Mesenchymal stem cell (in vitro differentiated cells and primary cell): ENCODE data around the gene RAB12.
A peak's percentile ranks its signal among the peaks of the same experiment; 100 is the strongest.

ENCODE experiments used
- DNase-seq: peaks from one replicate; pipeline ENCODE4 v3.0.0-alpha.2; 2013
- H2AFZ ChIP-seq: one replicate; pipeline ENCODE4 v1.6.1; 2013; ENCODE audit warnings: low read depth, mild to moderate bottlenecking, control low read depth, inconsistent platforms, low read length, moderate library complexity
- H2AK5ac ChIP-seq: 2 replicates; pipeline ENCODE4 v1.6.1; 2013; ENCODE audit warnings: low read length, moderate library complexity, mild to moderate bottlenecking, inconsistent platforms; ENCODE audit not compliant: severe bottlenecking
- H2BK120ac ChIP-seq: one replicate; pipeline ENCODE4 v1.6.1; 2013; ENCODE audit warnings: low read depth, mild to moderate bottlenecking, inconsistent platforms, low read length, moderate library complexity
- H2BK12ac ChIP-seq, 2 experiments: one replicate each; pipeline ENCODE4 v1.6.1; 2013; ENCODE audit warnings: inconsistent platforms in 2 of 2, low read length in 2 of 2, mild to moderate bottlenecking in 2 of 2, moderate library complexity in 2 of 2, control low read depth in 1 of 2
- H2BK15ac ChIP-seq: one replicate; pipeline ENCODE4 v1.6.1; 2013; ENCODE audit warnings: mild to moderate bottlenecking, low read depth, inconsistent platforms; ENCODE audit not compliant: poor library complexity, severe bottlenecking
- H2BK5ac ChIP-seq: 2 replicates; pipeline ENCODE4 v1.6.1; 2013; ENCODE audit warnings: low read depth, mild to moderate bottlenecking, low read length, control low read depth, inconsistent platforms; ENCODE audit not compliant: poor library complexity, severe bottlenecking
- H3K14ac ChIP-seq, 2 experiments: one replicate each; pipeline ENCODE4 v1.6.1; 2013; ENCODE audit warnings: inconsistent platforms in 2 of 2, low read length in 2 of 2, control low read depth in 1 of 2, mild to moderate bottlenecking in 1 of 2, moderate library complexity in 1 of 2
- H3K18ac ChIP-seq, 2 experiments: one replicate each; pipeline ENCODE4 v1.6.1; 2013; ENCODE audit warnings: inconsistent platforms in 2 of 2, low read length in 2 of 2, control low read depth in 1 of 2, low read depth in 1 of 2, mild to moderate bottlenecking in 1 of 2
- H3K23ac ChIP-seq, 2 experiments: one replicate each; pipeline ENCODE4 v1.6.1; 2013; ENCODE audit warnings: inconsistent platforms in 2 of 2, low read length in 2 of 2, mild to moderate bottlenecking in 2 of 2, moderate library complexity in 2 of 2, control low read depth in 1 of 2
- H3K27ac ChIP-seq: 2 replicates; pipeline ENCODE4 v1.5.1; 2013; ENCODE audit warnings: mild to moderate bottlenecking, moderate library complexity, low read length, control low read depth, inconsistent platforms; ENCODE audit not compliant: poor library complexity, severe bottlenecking
- H3K27me3 ChIP-seq, 2 experiments: 2 replicates each; pipeline versions ENCODE4 v1.6.1 to v1.7.0; 2013; ENCODE audit warnings: low read length in 2 of 2, mild to moderate bottlenecking in 2 of 2, moderate library complexity in 2 of 2, control low read depth in 1 of 2, inconsistent platforms in 1 of 2; ENCODE audit not compliant: control insufficient read depth in 1 of 2, insufficient read depth in 1 of 2
- H3K36me3 ChIP-seq, 2 experiments: 2 replicates each; pipeline versions ENCODE4 v1.6.1 to v1.7.0; 2013; ENCODE audit warnings: low read length in 2 of 2, control low read depth in 1 of 2, inconsistent platforms in 1 of 2, low read depth in 1 of 2, mild to moderate bottlenecking in 1 of 2; ENCODE audit not compliant: insufficient read depth in 2 of 2, control insufficient read depth in 1 of 2
- H3K4ac ChIP-seq, 2 experiments: one replicate each; pipeline ENCODE4 v1.6.1; 2013; ENCODE audit warnings: inconsistent platforms in 2 of 2, low read length in 2 of 2, mild to moderate bottlenecking in 2 of 2, moderate library complexity in 2 of 2, control low read depth in 1 of 2, low read depth in 1 of 2
- H3K4me1 ChIP-seq: 2 replicates; pipeline ENCODE4 v1.6.1; 2013; ENCODE audit warnings: low read depth, low read length, control low read depth; ENCODE audit not compliant: control insufficient read depth, insufficient read depth
- H3K4me2 ChIP-seq: 2 replicates; pipeline ENCODE4 v1.6.1; 2013; ENCODE audit warnings: low read length, mild to moderate bottlenecking, inconsistent platforms; ENCODE audit not compliant: poor library complexity, severe bottlenecking
- H3K4me3 ChIP-seq, 2 experiments: 2 replicates each; pipeline versions ENCODE4 v1.5.1 to v1.7.0; 2013; ENCODE audit warnings: low read length in 2 of 2, mild to moderate bottlenecking in 2 of 2, control low read depth in 1 of 2, low read depth in 1 of 2; ENCODE audit not compliant: insufficient read depth in 1 of 2
- H3K79me1 ChIP-seq: replicated peaks from 2 replicates; pipeline ENCODE4 v1.6.1; 2013; ENCODE audit warnings: mild to moderate bottlenecking, control low read depth, low read length, inconsistent platforms; ENCODE audit not compliant: poor library complexity, severe bottlenecking
- H3K9ac ChIP-seq: 2 replicates; pipeline ENCODE4 v1.7.0; 2013; ENCODE audit warnings: mild to moderate bottlenecking, low read length, moderate library complexity
- H3K9me3 ChIP-seq: 2 replicates; pipeline ENCODE4 v1.7.0; 2013; ENCODE audit warnings: mild to moderate bottlenecking, low read length; ENCODE audit not compliant: control insufficient read depth
- H4K8ac ChIP-seq: one replicate; pipeline ENCODE4 v1.6.1; 2013; ENCODE audit warnings: inconsistent platforms, mild to moderate bottlenecking, low read length, moderate library complexity
- H4K91ac ChIP-seq: one replicate; pipeline ENCODE4 v1.6.1; 2013; ENCODE audit warnings: mild to moderate bottlenecking, low read length, inconsistent platforms
- whole genome bisulfite sequencing: methylation state at CpG from one replicate; pipeline ENCODE4 v1.1.7; 2013; ENCODE audit warnings: mixed read lengths; 5-methylcytosine and 5-hydroxymethylcytosine counted together

The RAB12 gene

DNA sequence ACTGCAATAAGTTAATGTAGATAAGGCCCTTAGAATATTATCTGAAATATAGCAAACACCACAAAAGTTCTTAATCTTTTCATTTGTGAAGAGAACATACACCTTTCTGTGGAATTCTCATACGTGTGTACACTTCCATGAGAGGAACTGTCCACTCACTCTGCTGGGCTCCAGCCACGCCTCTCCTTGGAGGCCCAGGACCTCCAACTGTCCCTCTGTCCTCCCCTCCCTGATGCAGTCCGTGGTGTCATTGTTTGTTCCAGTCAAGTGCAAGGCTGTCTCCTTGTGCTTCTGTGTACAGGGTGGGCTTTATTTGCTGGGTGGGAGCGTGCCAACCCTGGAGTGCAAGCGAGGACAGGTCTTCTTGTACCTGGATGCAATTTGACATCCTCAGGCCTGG is 8.7 kb downstream of the RAB12 start:
- Histone ChIP-seq H2BK5ac (no peak overlapping the region), H2AK5ac (no peak overlapping the region), H2AFZ (no peak overlapping the region), H3K23ac (peak overlapping the region in 1 of 2 experiments; percentile 64), H3K4me3 (no peak overlapping the region), H2BK15ac (no peak overlapping the region), H2BK12ac (peak overlapping the region in 1 of 2 experiments; percentile 19), H3K79me1 (peaks cover 21% of the 10 kb centered on the region), H3K4ac (no peak overlapping the region), H3K18ac (no peak overlapping the region), H3K9ac (no peak overlapping the region), H3K14ac (peak overlapping the region in 1 of 2 experiments; percentile 62), H3K9me3 (no peaks in the 10 kb centered on the region), H4K91ac (no peak overlapping the region), H4K8ac (no peak overlapping the region), H3K4me2 (no peak overlapping the region), H3K36me3 (no peaks in the 10 kb centered on the region), H3K27me3 (no peaks in the 10 kb centered on the region), H3K27ac (no peak overlapping the region), H3K4me1 (peaks cover 9% of the 10 kb centered on the region), H2BK120ac (no peak overlapping the region)
- 98% methylated on average over 5 of the region's 5 CpGs for WGBS
- DNase-seq = no peak

DNA sequence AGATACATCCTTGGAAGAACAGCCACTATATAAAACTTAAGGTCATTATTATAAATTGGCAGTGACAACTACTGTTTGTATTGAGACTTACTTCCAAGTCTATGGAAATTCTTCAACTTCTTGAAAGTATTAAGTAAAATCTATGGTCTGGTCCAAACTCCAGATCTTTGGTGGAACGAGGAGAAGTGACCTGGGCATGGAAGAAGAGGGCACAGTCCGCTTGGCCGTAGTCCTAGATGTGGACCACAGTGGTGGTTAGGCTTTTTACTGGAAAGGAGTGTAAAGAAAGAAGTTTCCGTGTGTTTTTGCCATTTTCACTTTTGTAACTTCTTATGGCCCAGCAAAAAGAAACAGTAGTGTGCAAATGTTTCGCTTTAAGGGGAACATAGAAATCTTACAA is 9.8 kb downstream of the RAB12 start:
- no peak overlapping the region for H3K18ac ChIP-seq
- no peak overlapping the region for H3K4ac ChIP-seq
- no peak overlapping the region for H3K9ac ChIP-seq
- no peak overlapping the region for H3K4me3 ChIP-seq
- H3K9me3 ChIP-seq = no peaks in the 10 kb centered on the region
- WGBS = 96% methylated on average over 5 of the region's 5 CpGs
- H3K23ac ChIP-seq = no peak overlapping the region
- H2AK5ac ChIP-seq = no peak overlapping the region
- no peak overlapping the region for H2BK15ac ChIP-seq
- H3K27me3 ChIP-seq = no peaks in the 10 kb centered on the region
- DNase-seq = no peak
- peaks cover 24% of the 10 kb centered on the region for H3K79me1 ChIP-seq
- no peak overlapping the region for H2BK120ac ChIP-seq
- H3K36me3 ChIP-seq = peaks cover 0 to 4% of the 10 kb centered on the region in 2 experiments
- H3K27ac ChIP-seq = no peak overlapping the region
- no peak overlapping the region for H2BK12ac ChIP-seq
- no peak overlapping the region for H3K4me2 ChIP-seq
- no peak overlapping the region for H3K14ac ChIP-seq
- no peak overlapping the region for H2AFZ ChIP-seq
- no peak overlapping the region for H4K8ac ChIP-seq
- no peak overlapping the region for H2BK5ac ChIP-seq
- no peak overlapping the region for H4K91ac ChIP-seq
- peaks cover 12% of the 10 kb centered on the region for H3K4me1 ChIP-seq

DNA sequence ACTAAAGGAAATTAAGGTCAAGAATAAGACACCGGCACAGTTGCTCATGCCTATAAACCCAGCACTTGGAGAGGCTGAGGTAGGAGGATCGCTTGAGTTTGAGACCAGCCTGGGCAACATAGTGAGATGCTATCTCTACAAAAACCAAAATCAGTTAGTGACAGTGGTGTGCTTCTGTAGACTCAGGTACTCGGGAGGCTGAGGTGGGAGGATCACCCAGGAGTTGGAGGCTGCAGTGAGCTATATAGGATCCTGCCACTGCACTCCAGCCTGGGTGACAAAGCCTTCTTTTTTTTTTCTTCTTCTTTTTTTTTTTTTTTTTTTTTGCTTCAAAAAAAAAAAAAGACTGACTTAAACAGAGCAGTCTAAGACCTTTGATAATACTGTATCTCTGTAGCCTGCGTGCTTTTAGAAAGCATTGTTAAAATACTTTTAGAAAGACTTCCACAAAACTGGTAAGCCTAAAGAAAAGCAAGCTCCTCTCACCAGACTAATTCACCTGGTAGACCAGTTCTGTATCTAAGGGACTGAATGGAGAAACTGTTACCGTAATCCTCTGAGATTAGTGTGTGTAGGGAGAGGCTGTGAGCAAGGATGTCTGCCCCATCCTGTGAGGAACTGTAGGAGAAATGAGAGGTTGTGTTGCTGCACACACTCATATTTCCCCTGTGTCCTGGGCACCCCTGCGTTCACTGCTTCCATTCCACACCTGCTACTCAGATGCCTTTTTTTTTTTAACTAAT is 10.8 kb downstream of the RAB12 start:
- H2AK5ac ChIP-seq = no peak overlapping the region

DNA sequence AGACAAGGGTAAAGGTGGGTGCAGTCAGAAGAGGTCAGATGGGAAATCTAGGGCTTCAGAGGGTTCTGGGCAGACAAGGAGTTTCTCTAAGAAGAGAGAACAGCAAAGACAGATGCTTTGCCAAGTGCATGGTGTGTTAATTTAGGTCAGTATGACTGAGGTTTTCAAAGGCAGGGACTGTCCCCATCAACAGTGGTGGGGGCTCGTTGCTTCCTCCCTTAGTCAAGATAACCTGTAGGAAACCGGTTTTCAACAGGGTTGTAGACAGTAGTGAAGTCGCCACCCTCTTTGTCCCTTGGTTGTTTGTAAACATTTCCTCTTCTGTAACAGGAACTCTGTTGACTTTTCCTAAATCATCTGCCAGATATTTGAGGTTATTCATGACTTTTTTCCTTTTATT is 11.6 kb downstream of the RAB12 start:
- WGBS = 84% methylated on average over 3 of the region's 3 CpGs
- Histone ChIP-seq H3K23ac (peak overlapping the region in 1 of 2 experiments; percentile 91), H2AFZ (no peak overlapping the region), H2BK12ac (no peak overlapping the region), H3K79me1 (peaks cover 29% of the 10 kb centered on the region), H2BK15ac (peak overlapping the region; percentile 46), H2BK5ac (no peak overlapping the region), H3K9me3 (no peaks in the 10 kb centered on the region), H3K4me2 (no peak overlapping the region), H3K18ac (no peak overlapping the region), H3K27ac (no peak overlapping the region), H4K8ac (peak overlapping the region; percentile 56), H3K9ac (no peak overlapping the region), H3K36me3 (peaks cover 7 to 17% of the 10 kb centered on the region in 2 experiments), H3K14ac (no peak overlapping the region), H2BK120ac (no peak overlapping the region), H3K4me1 (peaks cover 14% of the 10 kb centered on the region), H3K4me3 (no peak overlapping the region), H4K91ac (no peak overlapping the region), H2AK5ac (no peak overlapping the region), H3K4ac (no peak overlapping the region), H3K27me3 (no peaks in the 10 kb centered on the region)
- DNase-seq = no peak

More for the DNA sequence above, 10.8 kb downstream of the RAB12 start:
- H2BK12ac ChIP-seq = no peak overlapping the region
- H3K4me3 ChIP-seq = no peak overlapping the region
- no peak for DNase-seq
- H2AFZ ChIP-seq = no peak overlapping the region
- no peak overlapping the region for H3K4ac ChIP-seq
- H3K4me1 ChIP-seq = peaks cover 8% of the 10 kb centered on the region
- no peak overlapping the region for H2BK5ac ChIP-seq
- no peak overlapping the region for H4K91ac ChIP-seq
- no peaks in the 10 kb centered on the region for H3K27me3 ChIP-seq
- H3K14ac ChIP-seq = peak overlapping the region in 1 of 2 experiments; percentile 14
- WGBS = 98% methylated on average over 4 of the region's 6 CpGs
- H3K18ac ChIP-seq = no peak overlapping the region
- no peak overlapping the region for H2BK120ac ChIP-seq
- H3K23ac ChIP-seq = no peak overlapping the region
- H3K9ac ChIP-seq = no peak overlapping the region
- peak overlapping the region; percentile 20 for H2BK15ac ChIP-seq
- no peak overlapping the region for H3K4me2 ChIP-seq
- peaks cover 0 to 9% of the 10 kb centered on the region in 2 experiments for H3K36me3 ChIP-seq
- no peak overlapping the region for H3K27ac ChIP-seq
- H3K9me3 ChIP-seq = no peaks in the 10 kb centered on the region
- no peak overlapping the region for H4K8ac ChIP-seq
- H3K79me1 ChIP-seq = peaks cover 22% of the 10 kb centered on the region
